DOHH2 (cell line): ENCODE results near the gene KRT74.

Experiments
- H3F3A ChIP-seq: fragments of 200-600 bp; sonication (generic), shearing (Covaris generic); 2 replicates; pipeline ENCODE4 v1.6.0; 2016; ENCODE audit warnings: antibody characterized with exemption, mild to moderate bottlenecking; ENCODE audit not compliant: control insufficient read depth, insufficient read depth
- H3K27ac ChIP-seq: fragments of 200-600 bp; sonication (generic); 2 replicates; pipeline ENCODE4 v1.5.1; 2014; ENCODE audit warnings: low read depth, mild to moderate bottlenecking, low read length, moderate library complexity
- H3K27me3 ChIP-seq: fragments of 200-600 bp; sonication (generic); 2 replicates; pipeline ENCODE4 v1.6.1; 2014; ENCODE audit warnings: mild to moderate bottlenecking, low read length, mixed read lengths; ENCODE audit not compliant: control insufficient read depth
- H3K36me3 ChIP-seq: fragments of 200-600 bp; sonication (generic); 2 replicates; pipeline ENCODE4 v1.6.1; 2014; ENCODE audit warnings: mild to moderate bottlenecking, low read length, moderate library complexity, mixed read lengths; ENCODE audit not compliant: control insufficient read depth
- H3K4me1 ChIP-seq: fragments of 200-600 bp; sonication (generic); 2 replicates; pipeline ENCODE4 v1.6.1; 2014; ENCODE audit warnings: mild to moderate bottlenecking, low read length, mixed read lengths; ENCODE audit not compliant: control insufficient read depth
- H3K4me2 ChIP-seq: fragments of 200-600 bp; sonication (generic); 2 replicates; pipeline ENCODE4 v1.6.0; 2014; ENCODE audit warnings: mild to moderate bottlenecking, low read length, moderate library complexity
- H3K4me3 ChIP-seq: fragments of 200-600 bp; sonication (generic); 2 replicates; pipeline ENCODE4 v1.5.1; 2014; ENCODE audit warnings: mild to moderate bottlenecking, low read length, mixed read lengths
- H3K79me2 ChIP-seq: fragments of 200-600 bp; sonication (generic); 2 replicates; pipeline ENCODE4 v1.6.1; 2014; ENCODE audit warnings: mild to moderate bottlenecking, low read length, mixed read lengths; ENCODE audit not compliant: control insufficient read depth
- H3K9me2 ChIP-seq: fragments of 200-600 bp; sonication (generic); replicated peaks from 2 replicates; pipeline ENCODE4 v1.6.1; 2014; ENCODE audit warnings: mild to moderate bottlenecking, low read length, mixed read lengths; ENCODE audit not compliant: control insufficient read depth
- H3K9me3 ChIP-seq: fragments of 200-600 bp; sonication (generic); 2 replicates; pipeline ENCODE4 v1.6.1; 2014; ENCODE audit warnings: antibody characterized with exemption, low read length, mixed read lengths; ENCODE audit not compliant: control insufficient read depth, insufficient read depth
- H4K20me1 ChIP-seq: fragments of 200-600 bp; sonication (generic); 2 replicates; pipeline ENCODE4 v1.6.0; 2014; ENCODE audit warnings: low read depth, mild to moderate bottlenecking, antibody characterized with exemption, low read length, moderate library complexity; ENCODE audit not compliant: control insufficient read depth, insufficient read depth
- CTCF ChIP-seq: fragments of 200-600 bp; sonication (generic); IDR thresholded peaks from one replicate; pipeline ENCODE4 v1.5.1; 2014; ENCODE audit warnings: antibody characterized with exemption, mild to moderate bottlenecking, low read depth, low read length; ENCODE audit not compliant: poor library complexity, severe bottlenecking
- EZH2phosphoT487 ChIP-seq: fragments of 200-600 bp; sonication (generic); IDR thresholded peaks from 2 replicates; pipeline ENCODE4 v1.6.1; 2017; ENCODE audit warnings: borderline replicate concordance, mild to moderate bottlenecking, antibody characterized with exemption, low read length, moderate library complexity, mixed read lengths

The KRT74 gene

GRCh38 chr12:52519826-52520662, 53.6 kb downstream of the KRT74 start, which contains the start of gene KRT5:
KRT5 (minus strand) TSS chr12:52520394; CDS start chr12:52520296, 98 bp downstream.
- no peaks in the 10 kb centered on the region for H3F3A ChIP-seq
- no peak within 1 kb of the TSS for H3K27ac ChIP-seq
- H3K4me3 ChIP-seq: no peak within 1 kb of the TSS
- no peak within 1 kb of the TSS for H3K4me2 ChIP-seq
- H3K4me1 ChIP-seq: no peaks in the 10 kb centered on the region
- no peaks in the 10 kb centered on the region for H3K9me2 ChIP-seq
- no peaks in the 10 kb centered on the region for H3K9me3 ChIP-seq
- H3K36me3 ChIP-seq: no peaks in the 10 kb centered on the region
- H3K27me3 ChIP-seq: no peaks in the 10 kb centered on the region
- no peaks in the 10 kb centered on the region for H3K79me2 ChIP-seq
- H4K20me1 ChIP-seq: 0 out of 2 replicates have a peak, but pooled peaks cover 3% of the 10 kb centered on the region
- TF ChIP-seq CTCF (no peak), EZH2phosphoT487 (no peak)

- Histone ChIP-seq H3F3A (no peaks in the 10 kb centered on the region), H3K4me3 (no peak overlapping the region), H3K4me1 (no peaks in the 10 kb centered on the region)
Observed at GRCh38 chr12:52519387-52519703, 54.3 kb downstream of the KRT74 start.

GRCh38 chr12:52518574-52519386, 54.9 kb downstream of the KRT74 start:
- Histone ChIP-seq H3K9me2 (no peaks in the 10 kb centered on the region), H3K79me2 (no peaks in the 10 kb centered on the region), H3K4me3 (no peak overlapping the region), H3K36me3 (no peaks in the 10 kb centered on the region), H4K20me1 (0 out of 2 replicates have a peak, but pooled peaks cover 3% of the 10 kb centered on the region), H3K27ac (no peak overlapping the region), H3K4me1 (no peaks in the 10 kb centered on the region), H3F3A (no peaks in the 10 kb centered on the region), H3K27me3 (no peaks in the 10 kb centered on the region), H3K9me3 (no peaks in the 10 kb centered on the region), H3K4me2 (no peak overlapping the region)
- TF ChIP-seq CTCF (no peak), EZH2phosphoT487 (no peak)

More at GRCh38 chr12:52519387-52519703, 54.3 kb downstream of the KRT74 start:
- H3K36me3 ChIP-seq: no peaks in the 10 kb centered on the region
- no peak overlapping the region for H3K4me2 ChIP-seq
- H4K20me1 ChIP-seq: 0 out of 2 replicates have a peak, but pooled peaks cover 3% of the 10 kb centered on the region
- no peaks in the 10 kb centered on the region for H3K9me3 ChIP-seq
- no peaks in the 10 kb centered on the region for H3K27me3 ChIP-seq
- no peaks in the 10 kb centered on the region for H3K9me2 ChIP-seq
- no peak for TF ChIP-seq CTCF
- TF ChIP-seq EZH2phosphoT487: no peak
- no peak overlapping the region for H3K27ac ChIP-seq
- H3K79me2 ChIP-seq: no peaks in the 10 kb centered on the region
